A673 (cell line): ENCODE results near the gene SNRPA. TPM values are rescaled to one million over a fixed set of nuclear protein-coding genes. Genes with fewer than 3 reads are reported as not detected.
"Not testable (repeated sequence)": the region's sequence is repeated elsewhere in the genome, so short reads cannot be mapped to it uniquely, and the experiment has no call there.

Source experiments
- BruUV-seq: library from RNA; stranded (reverse); fragments of 400-500 nt; replicated peaks from 2 replicates; lab custom pipeline; 2021; lab: Mats Ljungman, UMichigan
- CTCF ChIA-PET: fragments of 300-600 bp; sonication (Branson Sonifier 250); formaldehyde crosslinking; loops from one replicate; lab custom pipeline; 2022; ENCODE audit warnings: antibody characterized with exemption; lab: Charles Lee
- POLR2A ChIA-PET: fragments of 300-600 bp; sonication (Branson Sonifier 250); formaldehyde crosslinking; loops from one replicate; lab custom pipeline; 2022; ENCODE audit warnings: antibody characterized with exemption; ENCODE audit not compliant: low non-redundant PET; lab: Charles Lee
- DNase-seq: peaks from one replicate; pipeline ENCODE4 v3.0.0-alpha.2; 2015; ENCODE audit warnings: low spot score
- H3K27ac ChIP-seq: fragments of 200-600 bp; sonication (generic); 2 replicates; pipeline ENCODE4 v1.5.1; 2016; ENCODE audit warnings: mixed run types, low read depth, mild to moderate bottlenecking, mixed read lengths, antibody characterized with exemption, low read length; ENCODE audit not compliant: poor library complexity, severe bottlenecking
- H3K27me3 ChIP-seq: fragments of 200-600 bp; sonication (generic); replicated peaks from 2 replicates; pipeline ENCODE4 v1.6.1; 2017; ENCODE audit warnings: mixed run types, low read depth, mild to moderate bottlenecking, mixed read lengths, antibody characterized with exemption, low read length; ENCODE audit not compliant: insufficient read depth, poor library complexity
- H3K36me3 ChIP-seq: fragments of 200-600 bp; sonication (generic); 2 replicates; pipeline ENCODE4 v1.6.1; 2016; ENCODE audit warnings: mixed run types, mild to moderate bottlenecking, mixed read lengths, antibody characterized with exemption, low read length; ENCODE audit not compliant: insufficient read depth, poor library complexity, severe bottlenecking
- H3K4me1 ChIP-seq: fragments of 200-600 bp; sonication (generic); 2 replicates; pipeline ENCODE4 v1.6.1; 2017; ENCODE audit warnings: mixed run types, mild to moderate bottlenecking, mixed read lengths, antibody characterized with exemption, low read length; ENCODE audit not compliant: insufficient read depth, poor library complexity, severe bottlenecking
- H3K4me3 ChIP-seq: fragments of 200-600 bp; sonication (generic); 2 replicates; pipeline ENCODE4 v1.5.1; 2016; ENCODE audit warnings: low read depth, mixed run types, mild to moderate bottlenecking, mixed read lengths, low read length; ENCODE audit not compliant: poor library complexity, severe bottlenecking
- H3K9me3 ChIP-seq: fragments of 200-600 bp; sonication (generic); 2 replicates; pipeline ENCODE4 v1.6.1; 2016; ENCODE audit warnings: mixed run types, low read depth, mild to moderate bottlenecking, mixed read lengths, antibody characterized with exemption, low read length; ENCODE audit not compliant: poor library complexity, severe bottlenecking
- EZH2 ChIP-seq: fragments of 200-600 bp; sonication (generic); IDR thresholded peaks from 2 replicates; pipeline ENCODE4 v1.6.1; 2017; ENCODE audit warnings: borderline replicate concordance, low read depth, mild to moderate bottlenecking, mixed read lengths, antibody characterized with exemption, low read length; ENCODE audit not compliant: poor library complexity, severe bottlenecking
- intact Hi-C: fragments of 100-400 bp; cut with micrococcal nuclease; formaldehyde crosslinking; loops from one replicate; pipeline ENCODE4 v1.10.0; 2022; ENCODE audit not compliant: unreplicated experiment
- total RNA-seq: library from RNA; stranded (reverse); gene quantifications from 2 replicates; pipeline ENCODE4 v1.2.3, GENCODE V29; 2021
- TF ChIP-seq, protein P1 (sequence below): fragments of 300-800, 200-600 bp; sonication (generic); conservative IDR thresholded peaks from 2 replicates; pipeline ENCODE4 v1.5.1; 2017; ENCODE audit warnings: low read depth, mild to moderate bottlenecking, antibody characterized with exemption, low read length, moderate library complexity, mixed read lengths

The SNRPA gene
- total RNA-seq, 1 experiment from 2014 or later, result 167 TPM

DNA sequence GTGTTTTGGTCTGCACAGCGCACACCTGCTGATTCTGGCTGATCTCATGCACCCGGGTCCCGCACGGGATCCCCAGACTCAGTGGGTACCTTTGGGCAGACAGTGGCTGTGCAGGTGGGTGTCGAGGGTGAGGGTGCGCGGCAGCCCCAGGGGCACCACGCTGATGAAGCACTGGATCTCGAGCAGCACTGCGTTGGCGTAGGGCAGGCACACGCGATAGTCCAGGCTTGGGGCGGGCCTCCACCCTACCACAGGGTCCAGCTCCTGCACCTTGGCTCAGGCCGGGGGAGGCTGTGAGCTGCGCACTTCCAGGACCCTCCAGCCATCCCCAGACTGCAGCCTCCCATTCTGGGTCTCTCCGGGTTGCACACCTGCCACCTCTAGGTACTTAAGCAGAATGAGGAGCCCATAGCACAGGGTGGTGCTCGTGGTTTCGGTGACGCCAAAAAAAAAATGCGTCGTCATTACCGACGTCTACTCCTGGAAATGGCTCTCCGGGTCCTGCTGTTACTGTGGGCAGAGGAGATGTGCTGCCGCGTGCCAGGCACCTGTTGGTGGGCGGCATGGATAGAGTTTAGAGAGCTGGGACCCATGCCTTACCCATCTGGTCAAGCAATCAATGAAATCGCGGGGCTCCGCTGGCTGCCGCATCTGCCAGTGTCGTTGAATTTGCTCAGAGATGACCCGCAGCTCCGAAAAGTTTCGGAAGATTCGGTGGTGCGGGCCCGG lies 58.5 kb downstream of the SNRPA start:
- ChIA-PET CTCF (no interaction called here), POLR2A (no interaction called here)
- H3K36me3 ChIP-seq, result peaks cover 24% of the 10 kb centered on the region
- no TSS peak for BruUV-seq
- peaks cover 39% of the 10 kb centered on the region for H3K4me1 ChIP-seq
- no peak overlapping the region for H3K27ac ChIP-seq
- no peak for TF ChIP-seq EZH2
- TF ChIP-seq, protein P1, sequence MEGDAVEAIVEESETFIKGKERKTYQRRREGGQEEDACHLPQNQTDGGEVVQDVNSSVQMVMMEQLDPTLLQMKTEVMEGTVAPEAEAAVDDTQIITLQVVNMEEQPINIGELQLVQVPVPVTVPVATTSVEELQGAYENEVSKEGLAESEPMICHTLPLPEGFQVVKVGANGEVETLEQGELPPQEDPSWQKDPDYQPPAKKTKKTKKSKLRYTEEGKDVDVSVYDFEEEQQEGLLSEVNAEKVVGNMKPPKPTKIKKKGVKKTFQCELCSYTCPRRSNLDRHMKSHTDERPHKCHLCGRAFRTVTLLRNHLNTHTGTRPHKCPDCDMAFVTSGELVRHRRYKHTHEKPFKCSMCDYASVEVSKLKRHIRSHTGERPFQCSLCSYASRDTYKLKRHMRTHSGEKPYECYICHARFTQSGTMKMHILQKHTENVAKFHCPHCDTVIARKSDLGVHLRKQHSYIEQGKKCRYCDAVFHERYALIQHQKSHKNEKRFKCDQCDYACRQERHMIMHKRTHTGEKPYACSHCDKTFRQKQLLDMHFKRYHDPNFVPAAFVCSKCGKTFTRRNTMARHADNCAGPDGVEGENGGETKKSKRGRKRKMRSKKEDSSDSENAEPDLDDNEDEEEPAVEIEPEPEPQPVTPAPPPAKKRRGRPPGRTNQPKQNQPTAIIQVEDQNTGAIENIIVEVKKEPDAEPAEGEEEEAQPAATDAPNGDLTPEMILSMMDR, result no peak
- H3K27me3 ChIP-seq, result no peaks in the 10 kb centered on the region
- DNase-seq, result no peak
- H3K4me3 ChIP-seq, result no peak overlapping the region
- no peaks in the 10 kb centered on the region for H3K9me3 ChIP-seq
- intact Hi-C loops, result loop anchor here (10.0 kb wide), 1 partner anchor 95 kb away; the partner anchor contains the start of genes COQ8B and ITPKC

- DNase-seq, result no peak
- peaks cover 35% of the 10 kb centered on the region for H3K4me1 ChIP-seq
- CTCF ChIA-PET, result no interaction called here
- TF ChIP-seq, protein P1, result no peak
- TF ChIP-seq EZH2, result no peak
- BruUV-seq, result no TSS peak
- no peaks in the 10 kb centered on the region for H3K9me3 ChIP-seq
- POLR2A ChIA-PET, result no interaction called here
- H3K27ac ChIP-seq, result no peak overlapping the region
- H3K36me3 ChIP-seq, result peaks cover 24% of the 10 kb centered on the region
- no peaks in the 10 kb centered on the region for H3K27me3 ChIP-seq
- intact Hi-C loops, result no loop called here
- H3K4me3 ChIP-seq, result no peak overlapping the region
Measured at GRCh38 chr19:40810160-40810559, 59.2 kb downstream of the SNRPA start.

GRCh38 chr19:40810649-40811408 lies 59.8 kb downstream of the SNRPA start:
- DNase-seq, result peak; percentile 52
- peak overlapping the region; percentile 27 for H3K4me3 ChIP-seq
- H3K9me3 ChIP-seq, BruUV-seq, POLR2A ChIA-PET, H3K27ac ChIP-seq, H3K27me3 ChIP-seq, CTCF ChIA-PET, intact Hi-C loops: not testable (repeated sequence)
- H3K4me1 ChIP-seq, result peaks cover 30% of the 10 kb centered on the region
- peaks cover 21% of the 10 kb centered on the region for H3K36me3 ChIP-seq
